ENCODE data around the gene HPSE. TPM values are rescaled to one million over a fixed set of nuclear protein-coding genes. Genes with fewer than 3 reads are reported as not detected.

Gene HPSE
- total RNA-seq, 2 donors from 2014 or later = 1.1 to 2.7 TPM

GRCh38 chr4:83353516-83353915 lies 18.9 kb upstream of the HPSE start:
- Histone ChIP-seq H3K4me1 (ENCODE audit: control insufficient read depth, insufficient read depth, low read length) (no peaks in the 10 kb centered on the region), H3K27ac (ENCODE audit: low read depth, low read length) (no peak overlapping the region), H3K4me3 (ENCODE audit: low read length) (no peak overlapping the region), H3K9ac (ENCODE audit: extremely low read depth, low read length, poor library complexity, severe bottlenecking) (no peak overlapping the region), H3K27me3 (ENCODE audit: control insufficient read depth, insufficient read depth, low read length, poor library complexity, severe bottlenecking) (no peaks in the 10 kb centered on the region), H3K36me3 (ENCODE audit: control insufficient read depth, insufficient read depth, low read length) (no peaks in the 10 kb centered on the region), H3K9me3 (ENCODE audit: control insufficient read depth, low read length) (peaks cover 8% of the 10 kb centered on the region)
- no peak overlapping the region for H3K4me3 Mint-ChIP-seq
- no peak for DNase-seq
- H3K4me1 Mint-ChIP-seq = peaks cover 3% of the 10 kb centered on the region
- H3K9me3 Mint-ChIP-seq = peaks cover 6% of the 10 kb centered on the region
- TF ChIP-seq, protein P1, sequence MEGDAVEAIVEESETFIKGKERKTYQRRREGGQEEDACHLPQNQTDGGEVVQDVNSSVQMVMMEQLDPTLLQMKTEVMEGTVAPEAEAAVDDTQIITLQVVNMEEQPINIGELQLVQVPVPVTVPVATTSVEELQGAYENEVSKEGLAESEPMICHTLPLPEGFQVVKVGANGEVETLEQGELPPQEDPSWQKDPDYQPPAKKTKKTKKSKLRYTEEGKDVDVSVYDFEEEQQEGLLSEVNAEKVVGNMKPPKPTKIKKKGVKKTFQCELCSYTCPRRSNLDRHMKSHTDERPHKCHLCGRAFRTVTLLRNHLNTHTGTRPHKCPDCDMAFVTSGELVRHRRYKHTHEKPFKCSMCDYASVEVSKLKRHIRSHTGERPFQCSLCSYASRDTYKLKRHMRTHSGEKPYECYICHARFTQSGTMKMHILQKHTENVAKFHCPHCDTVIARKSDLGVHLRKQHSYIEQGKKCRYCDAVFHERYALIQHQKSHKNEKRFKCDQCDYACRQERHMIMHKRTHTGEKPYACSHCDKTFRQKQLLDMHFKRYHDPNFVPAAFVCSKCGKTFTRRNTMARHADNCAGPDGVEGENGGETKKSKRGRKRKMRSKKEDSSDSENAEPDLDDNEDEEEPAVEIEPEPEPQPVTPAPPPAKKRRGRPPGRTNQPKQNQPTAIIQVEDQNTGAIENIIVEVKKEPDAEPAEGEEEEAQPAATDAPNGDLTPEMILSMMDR (conservative IDR thresholded peaks at IDR 0.05) = no peak
- no peaks in the 10 kb centered on the region for H3K36me3 Mint-ChIP-seq (ENCODE audit: low read depth)
- H3K27me3 Mint-ChIP-seq (ENCODE audit: insufficient read depth) = no peaks in the 10 kb centered on the region
- 78 to 95% methylated on average over 1 of the region's 1 CpG for WGBS, 2 experiments (ENCODE audit: insufficient coverage in 1 of 2, insufficient read length in 1 of 2)
- H3K27ac Mint-ChIP-seq = no peak overlapping the region

- Mint-ChIP-seq H3K27ac (no peak overlapping the region), H3K9me3 (peaks cover 28% of the 10 kb centered on the region), H3K36me3 (ENCODE audit: low read depth) (no peaks in the 10 kb centered on the region), H3K4me3 (no peak overlapping the region), H3K27me3 (ENCODE audit: insufficient read depth) (peaks cover 1% of the 10 kb centered on the region), H3K4me1 (no peaks in the 10 kb centered on the region)
- 89 to 93% methylated on average over 1 of the region's 1 CpG for WGBS, 2 experiments (ENCODE audit: insufficient coverage in 1 of 2, insufficient read length in 1 of 2)
- peaks cover 15% of the 10 kb centered on the region for H3K9me3 ChIP-seq (ENCODE audit: control insufficient read depth, low read length)
- H3K36me3 ChIP-seq (ENCODE audit: control insufficient read depth, insufficient read depth, low read length) = no peaks in the 10 kb centered on the region
- no peak overlapping the region for H3K4me3 ChIP-seq (ENCODE audit: low read length)
- no peaks in the 10 kb centered on the region for H3K27me3 ChIP-seq (ENCODE audit: control insufficient read depth, insufficient read depth, low read length, poor library complexity, severe bottlenecking)
- DNase-seq = no peak
- H3K27ac ChIP-seq (ENCODE audit: low read depth, low read length) = no peak overlapping the region
- TF ChIP-seq, protein P1 (conservative IDR thresholded peaks at IDR 0.05) = no peak
- H3K9ac ChIP-seq (ENCODE audit: extremely low read depth, low read length, poor library complexity, severe bottlenecking) = no peak overlapping the region
- H3K4me1 ChIP-seq (ENCODE audit: control insufficient read depth, insufficient read depth, low read length) = no peaks in the 10 kb centered on the region
These were observed 13.4 kb upstream of the HPSE start for GRCh38 chr4:83348074-83348473.

- Mint-ChIP-seq H3K4me1 (no peaks in the 10 kb centered on the region), H3K9me3 (peaks cover 17% of the 10 kb centered on the region), H3K27ac (no peak overlapping the region), H3K4me3 (no peak overlapping the region), H3K27me3 (ENCODE audit: insufficient read depth) (peaks cover 2% of the 10 kb centered on the region), H3K36me3 (ENCODE audit: low read depth) (no peaks in the 10 kb centered on the region)
- no peak overlapping the region for H3K9ac ChIP-seq (ENCODE audit: extremely low read depth, low read length, poor library complexity, severe bottlenecking)
- TF ChIP-seq, protein P1 (conservative IDR thresholded peaks at IDR 0.05) = no peak
- H3K4me1 ChIP-seq (ENCODE audit: control insufficient read depth, insufficient read depth, low read length) = no peaks in the 10 kb centered on the region
- H3K36me3 ChIP-seq (ENCODE audit: control insufficient read depth, insufficient read depth, low read length) = no peaks in the 10 kb centered on the region
- H3K9me3 ChIP-seq (ENCODE audit: control insufficient read depth, low read length) = peaks cover 15% of the 10 kb centered on the region
- H3K27ac ChIP-seq (ENCODE audit: low read depth, low read length) = no peak overlapping the region
- H3K27me3 ChIP-seq (ENCODE audit: control insufficient read depth, insufficient read depth, low read length, poor library complexity, severe bottlenecking) = no peaks in the 10 kb centered on the region
- DNase-seq = no peak
- 74 to 86% methylated on average over 2 to 3 of the region's 3 CpGs for WGBS, 2 experiments (ENCODE audit: insufficient coverage in 1 of 2, insufficient read length in 1 of 2)
- H3K4me3 ChIP-seq (ENCODE audit: low read length) = no peak overlapping the region
These were observed 7.8 kb upstream of the HPSE start for GRCh38 chr4:83342476-83342875.

Measured in endodermal cell (in vitro differentiated cells).